Fibroblast of lung (primary cell): ENCODE measurements around the gene CHD5.

Source experiments
- CTCF ChIP-seq, 2 donors: IDR thresholded peaks in 1 of 2; conservative IDR thresholded peaks in 1 of 2; 1 replicate in 1 of 2; 2 replicates in 1 of 2; pipeline ENCODE4 v1.5.1; 2011 to 2012; ENCODE audit warnings: low read length in 2 of 2, control low read depth in 1 of 2, inconsistent platforms in 1 of 2, low read depth in 1 of 2, mild to moderate bottlenecking in 1 of 2
- EZH2 ChIP-seq: IDR thresholded peaks from 2 replicates; pipeline ENCODE4 v1.5.1; 2012; ENCODE audit warnings: low read length, control low read depth, mild to moderate bottlenecking; ENCODE audit errors: missing control alignments

DNA sequence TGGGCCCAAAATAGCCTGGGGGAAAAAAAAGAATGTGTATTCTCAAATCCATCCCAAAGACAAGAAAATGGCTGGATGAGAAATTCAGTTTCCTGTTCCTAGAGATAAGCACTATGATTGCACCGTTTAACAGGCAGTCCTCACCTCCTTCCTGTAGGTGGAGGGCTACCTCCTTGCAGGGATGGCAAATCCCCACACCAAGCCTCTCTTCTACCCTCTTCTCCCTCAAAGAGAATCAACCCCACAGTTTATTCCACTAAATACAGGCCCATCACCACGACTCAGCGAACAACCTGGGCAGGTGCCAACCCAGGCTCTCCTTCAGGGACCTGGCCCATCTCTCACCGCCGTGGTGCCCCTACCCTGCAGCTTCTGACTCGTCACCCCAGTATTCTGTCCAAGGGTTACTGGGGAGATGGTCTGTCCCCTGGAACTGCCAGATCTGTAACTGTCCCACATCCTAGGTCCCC, 3.4 kb upstream of the CHD5 start:
- TF ChIP-seq CTCF (conservative IDR thresholded peaks at IDR 0.05 in 1 of 2, IDR thresholded peaks at IDR 0.05 in 1 of 2; ENCODE audit: low read depth in 1 of 2, low read length in 2 of 2) (no peak), EZH2 (no peak)
